Measurements from ENCODE around the gene FGFBP3. TPM values are rescaled to one million over a fixed set of nuclear protein-coding genes. Genes with fewer than 3 reads are reported as not detected.

The FGFBP3 gene
- total and polyA plus RNA-seq, 10 donors = 0.59 to 2.0 (median 1.1) TPM

- WGBS, 5 donors = 96 to 100% (median 98%) methylated on average over 9 of the region's 9 CpGs
- no peak for DNase-seq
- TF ChIP-seq POLR2AphosphoS5 (IDR thresholded peaks at IDR 0.05) (no peak), POLR2A (IDR thresholded peaks at IDR 0.05) (no peak), CTCF (IDR thresholded peaks at IDR 0.05 in 8 of 11, conservative IDR thresholded peaks at IDR 0.05 in 3 of 11) (no peak)
- intact Hi-C loops (cut with DNase I; ENCODE audit: low total_unique reads) = no loop called here
- Histone ChIP-seq H3K9me3 (peaks cover 0 to 7% (median 2%) of the 10 kb centered on the region in 8 donors), H3K4me1 (peaks cover 8 to 20% (median 13%) of the 10 kb centered on the region in 6 donors), H3K27ac (no peak overlapping the region), H3K36me3 (no peaks in the 10 kb centered on the region), H3K4me3 (no peak overlapping the region), H3K27me3 (replicated peaks in 1 of 7) (peaks cover 0 to 38% (median 9%) of the 10 kb centered on the region in 7 donors)
These were observed 23.8 kb downstream of the FGFBP3 start for GRCh38 chr10:91885362-91886079.

GRCh38 chr10:91884536-91884935, 24.8 kb downstream of the FGFBP3 start:
- H3K9me3 ChIP-seq = peaks cover 0 to 7% (median 2%) of the 10 kb centered on the region in 8 donors
- H3K4me3 ChIP-seq = no peak overlapping the region
- no peak overlapping the region for H3K27ac ChIP-seq
- intact Hi-C loops (cut with DNase I; ENCODE audit: low total_unique reads) = no loop called here
- DNase-seq = no peak
- WGBS, 5 donors = 59 to 82% (median 76%) methylated on average over 1 of the region's 1 CpG
- TF ChIP-seq CTCF (IDR thresholded peaks at IDR 0.05 in 8 of 11, conservative IDR thresholded peaks at IDR 0.05 in 3 of 11) = no peak
- TF ChIP-seq POLR2AphosphoS5 (IDR thresholded peaks at IDR 0.05) = no peak
- TF ChIP-seq POLR2A (IDR thresholded peaks at IDR 0.05) = no peak
- peaks cover 0 to 32% (median 9%) of the 10 kb centered on the region in 7 donors for H3K27me3 ChIP-seq (replicated peaks in 1 of 7)
- H3K36me3 ChIP-seq = no peaks in the 10 kb centered on the region
- H3K4me1 ChIP-seq = peaks cover 8 to 20% (median 13%) of the 10 kb centered on the region in 6 donors

DNA sequence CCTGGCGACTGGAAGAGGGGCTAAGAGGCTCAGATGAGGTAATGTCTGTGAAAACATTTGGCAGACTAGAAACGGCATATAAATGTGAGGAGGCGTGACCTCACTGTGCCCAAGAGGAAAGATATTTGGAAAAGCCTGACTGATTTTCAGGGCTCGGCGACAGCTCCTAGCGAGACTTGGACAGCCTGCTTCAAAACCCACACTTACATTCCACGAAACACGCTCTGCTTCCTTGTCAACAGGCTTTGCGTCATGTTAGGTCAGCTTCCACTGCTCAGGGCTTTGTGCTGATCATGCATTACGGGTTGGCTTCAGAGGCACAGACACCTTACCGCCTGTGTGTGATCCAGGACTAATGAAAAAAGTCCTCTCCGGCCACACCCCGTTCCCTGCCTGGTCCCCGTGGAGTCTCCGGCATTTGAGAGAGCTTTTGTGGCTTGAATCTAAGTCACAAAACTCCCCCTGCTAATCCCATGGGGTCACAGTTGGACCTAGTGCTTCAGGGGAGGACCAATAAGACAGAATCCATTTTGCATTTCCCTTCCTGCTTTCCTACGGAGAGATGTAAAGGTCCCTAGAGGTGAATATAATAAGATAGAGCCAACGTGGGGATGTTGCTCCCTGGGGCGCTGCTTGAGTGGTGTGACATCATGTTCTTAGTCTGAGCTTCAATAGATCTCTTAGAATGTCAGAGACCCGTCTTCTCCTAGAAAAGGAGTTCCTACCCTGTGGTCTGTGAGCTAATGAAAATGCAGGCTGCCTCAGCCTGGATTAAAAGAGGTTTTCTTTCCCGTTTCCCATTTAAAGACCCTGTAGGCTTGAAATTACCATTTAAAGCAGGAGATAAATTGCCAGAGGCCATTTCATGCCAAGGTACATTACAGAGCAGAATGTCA, 25.5 kb downstream of the FGFBP3 start:
- intact Hi-C loops (cut with DNase I; ENCODE audit: low total_unique reads) = no loop called here
- Histone ChIP-seq H3K4me3 (no peak overlapping the region), H3K27ac (no peak overlapping the region)

More for the DNA sequence above, 25.5 kb downstream of the FGFBP3 start:
- 67 to 73% (median 72%) methylated on average over 20 of the region's 20 CpGs for WGBS, 5 donors
- no peak for DNase-seq
- H3K36me3 ChIP-seq = no peaks in the 10 kb centered on the region
- H3K27me3 ChIP-seq (replicated peaks in 1 of 7) = peaks cover 0 to 24% (median 9%) of the 10 kb centered on the region in 7 donors
- peaks cover 0 to 7% (median 2%) of the 10 kb centered on the region in 8 donors for H3K9me3 ChIP-seq
- peaks cover 8 to 20% (median 13%) of the 10 kb centered on the region in 6 donors for H3K4me1 ChIP-seq
- TF ChIP-seq POLR2A (IDR thresholded peaks at IDR 0.05) (no peak), CTCF (IDR thresholded peaks at IDR 0.05 in 8 of 11, conservative IDR thresholded peaks at IDR 0.05 in 3 of 11) (no peak), POLR2AphosphoS5 (IDR thresholded peaks at IDR 0.05) (no peak)
